Measurements from ENCODE around the gene PHTF1. TPM values are rescaled to one million over a fixed set of nuclear protein-coding genes. Genes with fewer than 3 reads are reported as not detected.

PHTF1 gene
- polyA plus RNA-seq, 1 experiment: 7.4 TPM

DNA sequence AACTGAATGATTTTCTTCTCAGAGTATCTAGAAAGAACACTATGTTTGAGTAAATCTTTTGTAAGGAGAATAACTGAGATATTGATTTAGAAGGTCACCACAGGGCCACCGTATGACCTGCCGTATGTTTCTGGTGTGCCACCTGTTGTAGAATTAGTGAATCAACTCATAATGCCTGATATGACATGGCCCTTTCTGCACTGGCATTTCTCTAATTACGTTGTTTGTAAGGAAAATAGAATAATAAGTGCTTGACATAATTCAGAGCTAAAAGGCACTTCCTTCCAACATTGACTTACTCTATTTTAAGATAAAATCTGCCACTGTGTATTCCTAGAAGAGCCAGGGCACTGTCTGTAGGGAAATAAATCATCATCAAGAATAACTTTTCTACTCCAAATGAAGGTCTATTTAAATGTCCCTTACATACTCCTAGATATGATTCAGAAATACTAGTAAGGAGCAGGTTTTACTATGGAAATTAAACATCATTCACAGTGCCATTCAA, 101.7 kb downstream of the PHTF1 start:
- CTCF ChIA-PET: no interaction called here
- Histone ChIP-seq H3K27me3 (ENCODE audit: control insufficient read depth, insufficient read depth, low read length) (no peaks in the 10 kb centered on the region), H3K4me3 (ENCODE audit: low read depth, low read length) (no peak overlapping the region), H3K36me3 (ENCODE audit: control insufficient read depth, insufficient read depth, low read length) (no peaks in the 10 kb centered on the region)
- no peak for DNase-seq (ENCODE audit: low read depth)
- TF ChIP-seq CTCF (IDR thresholded peaks at IDR 0.05; ENCODE audit: insufficient read depth, low read depth, low read length): no peak
- POLR2A ChIA-PET: no interaction called here

DNA sequence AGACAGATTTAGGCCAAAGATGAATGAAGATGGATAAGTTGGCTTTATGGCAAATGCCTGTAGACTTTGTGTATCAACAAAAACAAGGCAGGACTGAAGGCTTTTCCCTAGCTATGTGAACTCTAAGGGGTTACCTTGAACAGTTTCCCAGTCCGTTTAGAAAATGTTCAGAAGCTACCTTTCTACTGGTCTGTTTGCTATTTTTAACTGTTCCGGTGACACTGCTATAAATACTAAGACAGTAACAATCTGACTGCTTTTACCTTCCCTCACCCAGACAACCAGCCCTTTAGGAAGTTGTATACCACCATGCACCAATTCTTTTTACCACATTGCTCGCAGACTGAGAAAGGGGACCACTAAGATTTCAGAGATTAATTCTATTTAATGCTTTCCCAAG, 102.2 kb downstream of the PHTF1 start:
- POLR2A ChIA-PET: no interaction called here
- CTCF ChIA-PET: interaction anchor here (0.7 kb wide), 1 partner anchor 351 kb away, joined by 3 read pairs; no protein-coding TSS in a partner anchor
- Histone ChIP-seq H3K27me3 (ENCODE audit: control insufficient read depth, insufficient read depth, low read length) (no peaks in the 10 kb centered on the region), H3K36me3 (ENCODE audit: control insufficient read depth, insufficient read depth, low read length) (no peaks in the 10 kb centered on the region), H3K4me3 (ENCODE audit: low read depth, low read length) (no peak overlapping the region)
- DNase-seq (ENCODE audit: low read depth): no peak
- TF ChIP-seq CTCF (IDR thresholded peaks at IDR 0.05; ENCODE audit: insufficient read depth, low read depth, low read length): no peak

- POLR2A ChIA-PET: interaction anchor here (0.5 kb wide), 1 partner anchor 258 kb away, joined by 3 read pairs; no protein-coding TSS in a partner anchor
- Histone ChIP-seq H3K4me3 (ENCODE audit: low read depth, low read length) (no peak overlapping the region), H3K36me3 (ENCODE audit: control insufficient read depth, insufficient read depth, low read length) (no peaks in the 10 kb centered on the region), H3K27me3 (ENCODE audit: control insufficient read depth, insufficient read depth, low read length) (no peaks in the 10 kb centered on the region)
- no peak for TF ChIP-seq CTCF (IDR thresholded peaks at IDR 0.05; ENCODE audit: insufficient read depth, low read depth, low read length)
- DNase-seq (ENCODE audit: low read depth): no peak
- CTCF ChIA-PET: no interaction called here
These were observed 104.4 kb downstream of the PHTF1 start for GRCh38 chr1:113654883-113655282.

DNA sequence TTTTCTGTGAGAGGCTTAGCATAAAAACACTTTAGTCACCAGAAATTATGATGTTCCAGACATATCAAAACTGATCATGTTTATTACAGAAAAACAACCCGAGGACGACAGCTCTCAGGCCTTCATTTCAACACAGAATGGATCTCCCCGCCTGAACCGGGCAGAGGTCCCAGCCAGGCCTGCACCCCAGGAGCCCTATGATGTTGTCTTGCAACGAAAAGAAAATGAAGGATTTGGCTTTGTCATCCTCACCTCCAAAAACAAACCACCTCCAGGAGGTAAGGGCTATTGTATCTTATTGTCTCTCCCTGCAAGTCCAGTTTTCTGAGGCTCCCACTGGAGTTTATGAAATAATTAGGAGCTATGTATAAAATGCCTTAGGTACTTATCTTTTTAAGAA, 105.5 kb downstream of the PHTF1 start:
- ChIA-PET POLR2A (no interaction called here), CTCF (interaction anchor here (0.6 to 0.8 kb wide), 2 partner anchors 22 to 629 kb away, joined by 3 read pairs; no protein-coding TSS in a partner anchor)
- H3K27me3 ChIP-seq (ENCODE audit: control insufficient read depth, insufficient read depth, low read length): no peaks in the 10 kb centered on the region
- DNase-seq (ENCODE audit: low read depth): no peak
- H3K36me3 ChIP-seq (ENCODE audit: control insufficient read depth, insufficient read depth, low read length): no peaks in the 10 kb centered on the region
- no peak for TF ChIP-seq CTCF (IDR thresholded peaks at IDR 0.05; ENCODE audit: insufficient read depth, low read depth, low read length)
- H3K4me3 ChIP-seq (ENCODE audit: low read depth, low read length): no peak overlapping the region

DNA sequence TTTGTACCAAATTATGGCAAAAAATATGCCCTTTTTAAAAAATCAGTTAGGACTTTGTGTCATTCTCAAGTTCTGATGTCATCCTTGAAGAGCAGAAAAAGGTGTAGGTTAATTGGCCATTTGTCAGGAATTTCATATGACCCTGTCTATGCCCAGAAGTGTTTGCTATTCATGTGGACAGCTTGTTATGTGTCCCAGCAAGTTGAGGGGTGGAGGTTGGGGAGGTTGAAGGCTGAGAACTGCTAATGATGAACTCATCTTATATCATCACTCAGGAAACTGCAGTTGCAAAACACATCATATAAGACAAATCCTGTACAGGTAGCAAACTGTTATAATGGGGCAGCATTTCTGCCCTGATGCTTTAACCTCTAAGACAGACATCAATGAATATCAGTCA, 106.5 kb downstream of the PHTF1 start:
- Histone ChIP-seq H3K27me3 (ENCODE audit: control insufficient read depth, insufficient read depth, low read length) (no peaks in the 10 kb centered on the region), H3K36me3 (ENCODE audit: control insufficient read depth, insufficient read depth, low read length) (no peaks in the 10 kb centered on the region), H3K4me3 (ENCODE audit: low read depth, low read length) (no peak overlapping the region)
- DNase-seq (ENCODE audit: low read depth): no peak
- POLR2A ChIA-PET: no interaction called here
- TF ChIP-seq CTCF (IDR thresholded peaks at IDR 0.05; ENCODE audit: insufficient read depth, low read depth, low read length): no peak
- CTCF ChIA-PET: interaction anchor here (0.8 to 0.9 kb wide), 2 partner anchors 23 to 196 kb away, joined by 3 read pairs; no protein-coding TSS in a partner anchor

All from BJ (cell line).